ENCODE results near the gene DNASE2B.

Gene DNASE2B

DNA sequence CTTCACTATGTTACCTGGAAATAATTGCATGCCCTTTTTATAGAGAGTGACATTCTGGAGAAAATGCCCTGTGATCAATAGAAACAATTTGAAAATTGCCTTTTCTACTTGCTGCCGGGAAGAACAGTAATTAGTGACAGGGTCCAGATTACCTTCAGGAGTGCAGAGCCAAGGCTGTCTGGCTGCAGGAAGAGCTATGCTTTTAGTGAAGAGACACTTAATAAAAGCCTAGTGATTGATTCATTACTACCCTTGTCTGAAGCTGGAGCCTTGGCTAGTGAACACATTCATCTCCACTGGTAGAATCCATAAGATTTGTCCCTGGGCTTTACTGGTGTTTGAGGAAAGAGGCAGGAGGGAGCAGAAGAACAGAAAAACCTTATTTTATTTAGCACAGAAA lies 12.9 kb upstream of the DNASE2B start:
- no peak overlapping the region for H3K27ac Mint-ChIP-seq
- H3K4me3 Mint-ChIP-seq = no peak overlapping the region

GRCh38 chr1:84386716-84387479 lies 11.4 kb upstream of the DNASE2B start:
- H3K9me3 Mint-ChIP-seq = no peaks in the 10 kb centered on the region
- H3K27me3 Mint-ChIP-seq (ENCODE audit: low read depth) = peaks cover 7% of the 10 kb centered on the region

More for the DNA sequence above, 12.9 kb upstream of the DNASE2B start:
- H3K27me3 Mint-ChIP-seq (ENCODE audit: low read depth) = peaks cover 7% of the 10 kb centered on the region
- no peaks in the 10 kb centered on the region for H3K4me1 Mint-ChIP-seq (ENCODE audit: low read depth)
- no peaks in the 10 kb centered on the region for H3K9me3 Mint-ChIP-seq
- no peaks in the 10 kb centered on the region for H3K36me3 Mint-ChIP-seq (ENCODE audit: low read depth)

GRCh38 chr1:84387480-84388163 lies 10.7 kb upstream of the DNASE2B start:
- Mint-ChIP-seq H3K27me3 (ENCODE audit: low read depth) (peaks cover 7% of the 10 kb centered on the region), H3K4me3 (no peak overlapping the region), H3K27ac (no peak overlapping the region), H3K9me3 (no peaks in the 10 kb centered on the region), H3K4me1 (ENCODE audit: low read depth) (no peaks in the 10 kb centered on the region), H3K36me3 (ENCODE audit: low read depth) (no peaks in the 10 kb centered on the region)

More at GRCh38 chr1:84386716-84387479, 11.4 kb upstream of the DNASE2B start:
- Mint-ChIP-seq H3K4me1 (ENCODE audit: low read depth) (no peaks in the 10 kb centered on the region), H3K4me3 (no peak overlapping the region), H3K36me3 (ENCODE audit: low read depth) (no peaks in the 10 kb centered on the region), H3K27ac (no peak overlapping the region)

DNA sequence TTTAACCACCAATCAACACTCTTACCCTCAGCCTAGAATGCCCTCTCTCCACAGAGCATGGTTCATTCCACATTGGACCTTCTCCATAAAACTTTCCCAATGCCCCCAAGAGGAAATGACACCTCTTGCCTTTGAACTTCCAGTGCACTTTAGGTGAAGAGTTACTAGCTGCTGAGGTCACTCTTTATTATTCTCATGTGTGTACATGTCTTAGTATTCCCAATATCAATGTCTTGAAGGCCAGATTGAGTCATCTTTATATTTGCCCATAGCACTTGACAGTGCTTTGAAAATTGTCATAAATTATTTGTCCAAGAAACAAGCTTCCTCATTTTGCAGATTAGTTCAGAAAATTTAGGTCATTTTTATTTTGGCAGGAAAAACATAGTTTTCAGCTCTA lies 8.1 kb upstream of the DNASE2B start:
- Mint-ChIP-seq H3K27ac (no peak overlapping the region), H3K36me3 (ENCODE audit: low read depth) (no peaks in the 10 kb centered on the region), H3K9me3 (no peaks in the 10 kb centered on the region), H3K27me3 (ENCODE audit: low read depth) (peaks cover 3% of the 10 kb centered on the region), H3K4me3 (no peak overlapping the region), H3K4me1 (ENCODE audit: low read depth) (no peaks in the 10 kb centered on the region)

GRCh38 chr1:84401156-84401555 lies 2.9 kb downstream of the DNASE2B start:
- no peak overlapping the region for H3K27ac Mint-ChIP-seq
- H3K27me3 Mint-ChIP-seq (ENCODE audit: low read depth) = no peaks in the 10 kb centered on the region
- H3K4me1 Mint-ChIP-seq (ENCODE audit: low read depth) = no peaks in the 10 kb centered on the region
- H3K36me3 Mint-ChIP-seq (ENCODE audit: low read depth) = no peaks in the 10 kb centered on the region
- no peak overlapping the region for H3K4me3 Mint-ChIP-seq
- no peaks in the 10 kb centered on the region for H3K9me3 Mint-ChIP-seq

- Mint-ChIP-seq H3K27ac (no peak overlapping the region), H3K4me1 (ENCODE audit: low read depth) (no peaks in the 10 kb centered on the region), H3K4me3 (no peak overlapping the region), H3K36me3 (ENCODE audit: low read depth) (no peaks in the 10 kb centered on the region), H3K27me3 (ENCODE audit: low read depth) (no peaks in the 10 kb centered on the region), H3K9me3 (no peaks in the 10 kb centered on the region)
Observed at GRCh38 chr1:84402060-84402459, 3.8 kb downstream of the DNASE2B start.

- Mint-ChIP-seq H3K9me3 (no peaks in the 10 kb centered on the region), H3K27ac (no peak overlapping the region), H3K4me1 (ENCODE audit: low read depth) (no peaks in the 10 kb centered on the region), H3K4me3 (no peak overlapping the region), H3K36me3 (ENCODE audit: low read depth) (no peaks in the 10 kb centered on the region), H3K27me3 (ENCODE audit: low read depth) (no peaks in the 10 kb centered on the region)
Observed at GRCh38 chr1:84402501-84402900, 4.2 kb downstream of the DNASE2B start.

- Mint-ChIP-seq H3K9me3 (no peaks in the 10 kb centered on the region), H3K4me3 (no peak overlapping the region), H3K27ac (no peak overlapping the region), H3K27me3 (ENCODE audit: low read depth) (no peaks in the 10 kb centered on the region), H3K36me3 (ENCODE audit: low read depth) (no peaks in the 10 kb centered on the region), H3K4me1 (ENCODE audit: low read depth) (no peaks in the 10 kb centered on the region)
Observed at GRCh38 chr1:84403347-84403746, 5.1 kb downstream of the DNASE2B start.

DNA sequence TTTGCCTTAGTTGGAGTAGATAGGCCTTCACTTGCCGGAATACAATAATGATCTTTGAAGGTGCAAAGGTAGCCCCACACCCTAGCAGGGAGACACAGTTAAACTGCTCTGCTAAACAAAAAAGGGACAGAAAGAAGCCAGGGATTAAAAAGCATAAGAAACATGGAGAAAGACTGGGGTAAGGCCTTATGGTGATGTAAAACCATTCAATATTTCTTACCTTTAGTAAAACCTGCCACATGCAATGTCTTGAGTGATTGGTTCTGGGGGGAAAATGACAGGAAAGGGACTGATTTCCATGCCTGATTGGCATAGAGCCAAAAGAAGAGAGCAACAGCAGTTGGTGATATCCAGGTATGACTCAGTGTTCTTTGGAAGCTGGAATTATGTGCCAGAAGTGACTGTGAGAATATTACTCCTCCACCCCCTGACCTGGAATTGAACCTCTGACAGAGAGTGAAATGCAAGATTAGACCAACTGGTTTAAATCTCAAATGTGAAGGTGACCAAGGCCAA lies 8.1 kb downstream of the DNASE2B start:
- Mint-ChIP-seq H3K4me1 (ENCODE audit: low read depth) (no peaks in the 10 kb centered on the region), H3K9me3 (no peaks in the 10 kb centered on the region)

DNA sequence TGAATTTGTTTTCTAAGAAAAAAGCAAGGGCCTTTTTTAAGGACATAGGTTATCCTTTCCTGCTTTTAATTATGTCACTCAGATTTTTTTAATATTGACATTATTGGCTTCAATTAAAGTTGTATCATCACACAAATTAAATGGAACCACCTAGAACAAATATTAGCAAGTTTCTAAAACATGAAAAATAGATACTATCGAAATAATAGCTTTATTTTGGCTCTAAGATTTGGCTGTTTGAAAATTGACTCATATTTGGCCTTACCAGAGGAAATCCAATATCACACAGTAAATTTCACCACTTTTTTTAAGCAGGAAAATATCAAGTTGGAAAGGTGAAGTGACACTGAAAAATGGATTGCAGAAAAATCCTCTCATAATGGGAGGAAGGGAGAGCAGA lies 9.2 kb downstream of the DNASE2B start:
- Mint-ChIP-seq H3K9me3 (no peaks in the 10 kb centered on the region), H3K4me1 (ENCODE audit: low read depth) (no peaks in the 10 kb centered on the region), H3K27ac (no peak overlapping the region), H3K4me3 (no peak overlapping the region), H3K27me3 (ENCODE audit: low read depth) (peaks cover 3% of the 10 kb centered on the region), H3K36me3 (ENCODE audit: low read depth) (no peaks in the 10 kb centered on the region)

More for the DNA sequence above, 8.1 kb downstream of the DNASE2B start:
- H3K36me3 Mint-ChIP-seq (ENCODE audit: low read depth) = no peaks in the 10 kb centered on the region
- peaks cover 3% of the 10 kb centered on the region for H3K27me3 Mint-ChIP-seq (ENCODE audit: low read depth)
- no peak overlapping the region for H3K27ac Mint-ChIP-seq
- no peak overlapping the region for H3K4me3 Mint-ChIP-seq

GRCh38 chr1:84407958-84408422 lies 9.7 kb downstream of the DNASE2B start:
- H3K4me3 Mint-ChIP-seq = no peak overlapping the region
- H3K27me3 Mint-ChIP-seq (ENCODE audit: low read depth) = peaks cover 3% of the 10 kb centered on the region
- H3K9me3 Mint-ChIP-seq = no peaks in the 10 kb centered on the region
- H3K4me1 Mint-ChIP-seq (ENCODE audit: low read depth) = no peaks in the 10 kb centered on the region
- H3K27ac Mint-ChIP-seq = no peak overlapping the region
- H3K36me3 Mint-ChIP-seq (ENCODE audit: low read depth) = no peaks in the 10 kb centered on the region

DNA sequence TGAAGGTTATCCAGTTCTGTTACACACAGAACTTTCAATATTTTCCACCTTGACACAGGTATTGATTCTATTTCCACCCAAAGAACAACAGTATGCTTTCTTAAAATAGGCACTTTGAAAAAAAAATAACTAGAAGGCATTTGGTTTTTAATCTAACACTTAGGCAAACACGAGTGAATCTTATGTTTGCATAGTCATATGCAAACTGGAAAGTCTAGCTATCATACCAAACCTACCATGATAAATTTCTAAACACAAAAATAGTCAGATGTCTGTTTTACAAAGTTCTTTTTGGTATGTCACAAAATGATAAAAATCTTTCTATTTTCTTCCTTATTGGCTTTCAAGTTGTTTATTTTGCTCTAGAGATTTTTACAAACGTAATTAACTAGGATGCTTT lies 11.6 kb downstream of the DNASE2B start:
- no peaks in the 10 kb centered on the region for H3K9me3 Mint-ChIP-seq
- H3K27me3 Mint-ChIP-seq (ENCODE audit: low read depth) = peaks cover 3% of the 10 kb centered on the region
- no peak overlapping the region for H3K27ac Mint-ChIP-seq
- H3K4me3 Mint-ChIP-seq = no peak overlapping the region
- H3K36me3 Mint-ChIP-seq (ENCODE audit: low read depth) = no peaks in the 10 kb centered on the region
- no peaks in the 10 kb centered on the region for H3K4me1 Mint-ChIP-seq (ENCODE audit: low read depth)

DNA sequence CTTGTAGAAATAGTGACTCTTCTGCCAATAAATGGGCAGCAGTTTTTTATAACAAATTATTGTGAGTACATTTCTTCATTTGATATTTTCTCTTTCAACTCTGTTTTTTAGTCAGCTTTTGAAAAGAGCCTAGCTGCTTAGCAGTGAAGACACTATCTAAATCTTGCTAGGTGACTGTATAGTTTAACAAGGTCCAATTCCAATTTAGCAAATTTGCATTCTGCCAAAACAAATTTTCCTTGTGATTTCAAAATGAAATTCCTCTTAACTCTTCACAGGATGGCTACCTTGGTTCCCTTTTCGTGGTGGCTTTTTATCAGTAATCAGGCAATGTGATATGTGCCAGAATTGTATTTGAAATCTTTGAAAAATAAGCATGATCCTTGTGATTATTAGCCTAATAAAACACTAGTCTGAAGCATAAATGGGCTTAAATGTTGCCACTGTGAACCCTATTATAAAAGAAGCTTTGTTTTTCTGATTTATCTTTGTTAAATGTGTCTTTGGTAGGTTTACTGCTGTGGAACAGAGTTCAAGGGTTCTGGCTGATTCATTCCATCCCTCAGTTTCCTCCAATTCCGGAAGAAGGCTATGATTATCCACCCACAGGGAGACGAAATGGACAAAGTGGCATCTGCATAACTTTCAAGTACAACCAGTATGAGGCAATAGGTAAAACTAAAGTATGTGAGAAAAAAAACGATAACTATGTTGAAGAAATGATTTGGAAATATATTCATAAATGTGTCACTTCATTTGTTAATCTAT lies 12.2 kb downstream of the DNASE2B start:
- Mint-ChIP-seq H3K27ac (no peak overlapping the region), H3K36me3 (ENCODE audit: low read depth) (no peaks in the 10 kb centered on the region), H3K4me3 (no peak overlapping the region), H3K4me1 (ENCODE audit: low read depth) (no peaks in the 10 kb centered on the region), H3K27me3 (ENCODE audit: low read depth) (peaks cover 3% of the 10 kb centered on the region), H3K9me3 (no peaks in the 10 kb centered on the region)

DNA sequence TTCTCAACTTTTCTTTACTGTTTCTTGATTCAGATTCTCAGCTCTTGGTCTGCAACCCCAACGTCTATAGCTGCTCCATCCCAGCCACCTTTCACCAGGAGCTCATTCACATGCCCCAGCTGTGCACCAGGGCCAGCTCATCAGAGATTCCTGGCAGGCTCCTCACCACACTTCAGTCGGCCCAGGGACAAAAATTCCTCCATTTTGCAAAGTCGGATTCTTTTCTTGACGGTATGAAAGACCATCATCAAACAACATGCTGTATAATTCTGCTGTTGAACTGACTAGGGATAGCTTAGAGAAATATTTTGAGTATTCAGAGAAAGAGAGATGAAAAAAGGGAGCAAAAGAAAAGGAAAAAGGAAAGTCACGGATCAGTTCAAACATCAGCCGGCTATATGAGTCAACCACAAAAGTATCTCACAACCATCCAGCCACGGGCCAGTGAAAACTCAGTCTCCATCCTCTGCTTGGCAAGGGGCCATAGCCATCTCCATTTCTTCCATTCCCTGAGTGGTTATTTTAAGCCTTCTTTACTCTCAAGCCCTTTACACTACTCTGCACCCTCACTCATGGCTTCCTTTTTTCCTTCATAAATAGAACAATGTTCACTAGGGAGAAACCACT lies 14.1 kb downstream of the DNASE2B start:
- Mint-ChIP-seq H3K36me3 (ENCODE audit: low read depth) (no peaks in the 10 kb centered on the region), H3K27ac (no peak overlapping the region), H3K4me1 (ENCODE audit: low read depth) (no peaks in the 10 kb centered on the region), H3K27me3 (ENCODE audit: low read depth) (peaks cover 3% of the 10 kb centered on the region), H3K4me3 (no peak overlapping the region), H3K9me3 (no peaks in the 10 kb centered on the region)

Measured in T-helper 1 cell treated with Interleukin-12 subunit alpha and Interleukin-12 subunit beta and Interleukin-4 antibody, amounts not matched to agents 30 μg/mL and 1 μg/mL, for 36 hours (primary cell).